Measurements from ENCODE around the gene CTDP1. TPM values are rescaled to one million over a fixed set of nuclear protein-coding genes. Genes with fewer than 3 reads are reported as not detected.

Gene CTDP1
- total and polyA plus RNA-seq, 7 experiments from 2014 or later: 11.6 to 75.3 (median 41.2) TPM

- Histone ChIP-seq H3K36me3 (ENCODE audit: control insufficient read depth in 2 of 3, insufficient read depth in 3 of 3, low read length in 3 of 3) (peaks cover 0 to 92% (median 18%) of the 10 kb centered on the region in 3 experiments), H3K9me3 (ENCODE audit: control insufficient read depth in 2 of 3, low read length in 3 of 3) (no peaks in the 10 kb centered on the region), H3K27ac (ENCODE audit: low read depth, low read length) (no peak overlapping the region), H3K4me1 (ENCODE audit: control insufficient read depth in 2 of 2, insufficient read depth in 2 of 2, low read length in 2 of 2) (no peaks in the 10 kb centered on the region), H3K27me3 (ENCODE audit: control insufficient read depth in 2 of 2, insufficient read depth in 2 of 2, low read length in 2 of 2) (no peaks in the 10 kb centered on the region), H3K4me3 (ENCODE audit: low read length) (no peak overlapping the region)
- Mint-ChIP-seq H3K9me3 (peaks cover 0 to 1% (median 0%) of the 10 kb centered on the region in 11 donors), H3K4me3 (no peak overlapping the region), H3K27ac (peak overlapping the region in 1 of 9 donors; percentile 69), H3K27me3 (no peaks in the 10 kb centered on the region), H3K4me1 (peaks cover 0 to 11% (median 3%) of the 10 kb centered on the region in 7 donors), H3K36me3 (peaks cover 15 to 76% (median 24%) of the 10 kb centered on the region in 5 donors)
- POLR2A ChIA-PET: no interaction called here
- DNase-seq (no peak), ATAC-seq (no peak)
- intact Hi-C loops (cut with micrococcal nuclease): no loop called here
- CTCF ChIA-PET: no interaction called here
Measured at GRCh38 chr18:79708412-79708811, 28.8 kb downstream of the CTDP1 start.

GRCh38 chr18:79712206-79712857 lies 32.7 kb downstream of the CTDP1 start:
- no peaks in the 10 kb centered on the region for H3K27me3 ChIP-seq (ENCODE audit: control insufficient read depth in 2 of 2, insufficient read depth in 2 of 2, low read length in 2 of 2)
- intact Hi-C loops (cut with micrococcal nuclease): no loop called here
- ChIA-PET POLR2A (no interaction called here), CTCF (no interaction called here)
- no peak overlapping the region for H3K4me3 Mint-ChIP-seq
- H3K9me3 Mint-ChIP-seq: peaks cover 0 to 1% (median 0%) of the 10 kb centered on the region in 11 donors
- no peaks in the 10 kb centered on the region for H3K4me1 ChIP-seq (ENCODE audit: control insufficient read depth in 2 of 2, insufficient read depth in 2 of 2, low read length in 2 of 2)
- peak overlapping the region in 1 of 9 donors; percentile 51 for H3K27ac Mint-ChIP-seq
- H3K4me1 Mint-ChIP-seq: peaks cover 0 to 14% (median 4%) of the 10 kb centered on the region in 7 donors
- DNase-seq (no peak), ATAC-seq (no peak)
- peaks cover 0 to 93% (median 9%) of the 10 kb centered on the region in 3 experiments for H3K36me3 ChIP-seq (ENCODE audit: control insufficient read depth in 2 of 3, insufficient read depth in 3 of 3, low read length in 3 of 3)
- peaks cover 15 to 58% (median 20%) of the 10 kb centered on the region in 5 donors for H3K36me3 Mint-ChIP-seq
- no peaks in the 10 kb centered on the region for H3K27me3 Mint-ChIP-seq
- no peaks in the 10 kb centered on the region for H3K9me3 ChIP-seq (ENCODE audit: control insufficient read depth in 2 of 3, low read length in 3 of 3)
- no peak overlapping the region for H3K27ac ChIP-seq (ENCODE audit: low read depth, low read length)
- H3K4me3 ChIP-seq (ENCODE audit: low read length): no peak overlapping the region

GRCh38 chr18:79713341-79713740 lies 33.7 kb downstream of the CTDP1 start:
- Histone ChIP-seq H3K27ac (ENCODE audit: low read depth, low read length) (no peak overlapping the region), H3K4me3 (ENCODE audit: low read length) (no peak overlapping the region), H3K9me3 (ENCODE audit: control insufficient read depth in 2 of 3, low read length in 3 of 3) (no peaks in the 10 kb centered on the region), H3K36me3 (ENCODE audit: control insufficient read depth in 2 of 3, insufficient read depth in 3 of 3, low read length in 3 of 3) (peaks cover 0 to 93% (median 11%) of the 10 kb centered on the region in 3 experiments), H3K4me1 (ENCODE audit: control insufficient read depth in 2 of 2, insufficient read depth in 2 of 2, low read length in 2 of 2) (no peaks in the 10 kb centered on the region), H3K27me3 (ENCODE audit: control insufficient read depth in 2 of 2, insufficient read depth in 2 of 2, low read length in 2 of 2) (no peaks in the 10 kb centered on the region)
- Mint-ChIP-seq H3K36me3 (peaks cover 12 to 53% (median 18%) of the 10 kb centered on the region in 5 donors), H3K4me1 (peaks cover 0 to 8% (median 2%) of the 10 kb centered on the region in 7 donors), H3K27ac (no peak overlapping the region), H3K9me3 (peaks cover 0 to 1% (median 0%) of the 10 kb centered on the region in 11 donors), H3K4me3 (no peak overlapping the region), H3K27me3 (no peaks in the 10 kb centered on the region)
- no peak for ATAC-seq
- DNase-seq: no peak
- intact Hi-C loops (cut with micrococcal nuclease): no loop called here
- ChIA-PET CTCF (no interaction called here), POLR2A (no interaction called here)

DNA sequence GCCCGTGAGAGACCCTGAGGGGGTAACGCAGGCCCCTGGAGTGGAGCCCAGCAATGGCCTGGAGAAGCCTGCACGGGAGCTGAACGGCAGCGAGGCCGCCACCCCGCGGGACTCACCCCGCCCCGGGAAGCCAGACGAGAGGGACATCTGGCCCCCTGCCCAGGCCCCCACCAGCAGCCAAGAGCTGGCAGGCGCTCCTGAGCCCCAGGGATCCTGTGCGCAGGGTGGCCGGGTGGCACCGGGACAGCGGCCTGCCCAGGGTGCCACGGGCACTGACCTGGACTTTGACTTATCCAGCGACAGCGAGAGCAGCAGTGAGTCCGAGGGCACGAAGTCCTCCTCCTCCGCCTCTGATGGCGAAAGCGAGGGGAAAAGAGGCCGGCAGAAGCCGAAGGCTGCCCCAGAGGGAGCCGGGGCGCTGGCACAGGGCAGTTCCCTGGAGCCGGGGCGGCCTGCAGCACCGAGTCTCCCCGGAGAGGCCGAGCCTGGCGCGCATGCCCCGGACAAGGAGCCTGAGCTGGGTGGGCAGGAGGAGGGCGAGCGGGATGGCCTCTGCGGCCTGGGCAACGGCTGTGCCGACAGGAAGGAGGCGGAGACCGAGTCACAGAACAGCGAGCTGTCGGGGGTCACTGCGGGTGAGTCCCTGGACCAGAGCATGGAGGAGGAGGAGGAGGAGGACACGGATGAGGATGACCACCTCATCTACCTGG lies 35.1 kb downstream of the CTDP1 start:
- CTCF ChIA-PET: no interaction called here
- DNase-seq (no peak), ATAC-seq (peak; percentile 18)
- H3K4me3 ChIP-seq (ENCODE audit: low read length): no peak overlapping the region
- no peak overlapping the region for H3K27ac ChIP-seq (ENCODE audit: low read depth, low read length)
- H3K27me3 ChIP-seq (ENCODE audit: control insufficient read depth in 2 of 2, insufficient read depth in 2 of 2, low read length in 2 of 2): no peaks in the 10 kb centered on the region
- no peak overlapping the region for H3K4me3 Mint-ChIP-seq
- POLR2A ChIA-PET: no interaction called here
- intact Hi-C loops (cut with micrococcal nuclease): no loop called here
- H3K27ac Mint-ChIP-seq: no peak overlapping the region
- no peaks in the 10 kb centered on the region for H3K4me1 ChIP-seq (ENCODE audit: control insufficient read depth in 2 of 2, insufficient read depth in 2 of 2, low read length in 2 of 2)
- no peaks in the 10 kb centered on the region for H3K27me3 Mint-ChIP-seq
- peaks cover 0 to 96% (median 11%) of the 10 kb centered on the region in 3 experiments for H3K36me3 ChIP-seq (ENCODE audit: control insufficient read depth in 2 of 3, insufficient read depth in 3 of 3, low read length in 3 of 3)
- peaks cover 20 to 62% (median 28%) of the 10 kb centered on the region in 5 donors for H3K36me3 Mint-ChIP-seq
- peaks cover 0 to 8% (median 2%) of the 10 kb centered on the region in 7 donors for H3K4me1 Mint-ChIP-seq
- no peaks in the 10 kb centered on the region for H3K9me3 ChIP-seq (ENCODE audit: control insufficient read depth in 2 of 3, low read length in 3 of 3)
- peaks cover 0 to 3% (median 0%) of the 10 kb centered on the region in 11 donors for H3K9me3 Mint-ChIP-seq

DNA sequence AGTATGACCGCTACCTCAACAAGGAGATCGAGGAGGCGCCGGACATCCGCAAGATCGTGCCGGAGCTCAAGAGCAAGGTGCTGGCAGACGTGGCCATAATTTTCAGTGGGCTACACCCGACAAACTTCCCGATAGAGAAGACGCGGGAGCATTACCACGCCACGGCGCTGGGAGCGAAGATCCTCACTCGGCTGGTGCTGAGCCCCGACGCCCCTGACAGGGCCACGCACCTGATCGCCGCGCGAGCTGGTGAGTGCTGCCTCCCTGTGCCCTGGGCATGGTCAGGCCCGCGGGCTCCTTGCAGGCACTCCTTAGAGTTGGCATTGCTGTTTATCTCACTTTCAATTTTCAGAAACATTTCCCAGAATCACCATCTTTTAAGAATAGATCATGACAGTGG lies 35.7 kb downstream of the CTDP1 start:
- Mint-ChIP-seq H3K27me3 (no peaks in the 10 kb centered on the region), H3K27ac (peak overlapping the region in 1 of 9 donors; percentile 71), H3K9me3 (peaks cover 0 to 4% (median 0%) of the 10 kb centered on the region in 11 donors), H3K4me1 (peaks cover 0 to 8% (median 2%) of the 10 kb centered on the region in 7 donors), H3K4me3 (peak overlapping the region in 1 of 10 donors; percentile 57), H3K36me3 (peaks cover 20 to 65% (median 32%) of the 10 kb centered on the region in 5 donors)
- no peaks in the 10 kb centered on the region for H3K9me3 ChIP-seq (ENCODE audit: control insufficient read depth in 2 of 3, low read length in 3 of 3)
- POLR2A ChIA-PET: no interaction called here
- no peak for DNase-seq
- no peak overlapping the region for H3K4me3 ChIP-seq (ENCODE audit: low read length)
- H3K4me1 ChIP-seq (ENCODE audit: control insufficient read depth in 2 of 2, insufficient read depth in 2 of 2, low read length in 2 of 2): no peaks in the 10 kb centered on the region
- H3K27me3 ChIP-seq (ENCODE audit: control insufficient read depth in 2 of 2, insufficient read depth in 2 of 2, low read length in 2 of 2): no peaks in the 10 kb centered on the region
- no peak overlapping the region for H3K27ac ChIP-seq (ENCODE audit: low read depth, low read length)
- intact Hi-C loops (cut with micrococcal nuclease): no loop called here
- CTCF ChIA-PET: no interaction called here
- peaks cover 0 to 96% (median 11%) of the 10 kb centered on the region in 3 experiments for H3K36me3 ChIP-seq (ENCODE audit: control insufficient read depth in 2 of 3, insufficient read depth in 3 of 3, low read length in 3 of 3)
- no peak for ATAC-seq

- no peaks in the 10 kb centered on the region for H3K27me3 ChIP-seq (ENCODE audit: control insufficient read depth in 2 of 2, insufficient read depth in 2 of 2, low read length in 2 of 2)
- ATAC-seq (peak; percentile 28), DNase-seq (no peak)
- no peak overlapping the region for H3K4me3 Mint-ChIP-seq
- H3K27me3 Mint-ChIP-seq: no peaks in the 10 kb centered on the region
- no peaks in the 10 kb centered on the region for H3K9me3 ChIP-seq (ENCODE audit: control insufficient read depth in 2 of 3, low read length in 3 of 3)
- H3K4me1 Mint-ChIP-seq: peaks cover 0 to 10% (median 2%) of the 10 kb centered on the region in 7 donors
- H3K27ac Mint-ChIP-seq: no peak overlapping the region
- H3K4me1 ChIP-seq (ENCODE audit: control insufficient read depth in 2 of 2, insufficient read depth in 2 of 2, low read length in 2 of 2): no peaks in the 10 kb centered on the region
- no peak overlapping the region for H3K27ac ChIP-seq (ENCODE audit: low read depth, low read length)
- intact Hi-C loops (cut with micrococcal nuclease): no loop called here
- peaks cover 0 to 7% (median 0%) of the 10 kb centered on the region in 11 donors for H3K9me3 Mint-ChIP-seq
- peaks cover 0 to 97% (median 11%) of the 10 kb centered on the region in 3 experiments for H3K36me3 ChIP-seq (ENCODE audit: control insufficient read depth in 2 of 3, insufficient read depth in 3 of 3, low read length in 3 of 3)
- ChIA-PET CTCF (interaction anchor here (0.7 kb wide), 1 partner anchor 47 kb away, joined by 3 read pairs; no protein-coding TSS in a partner anchor), POLR2A (no interaction called here)
- no peak overlapping the region for H3K4me3 ChIP-seq (ENCODE audit: low read length)
- peaks cover 20 to 66% (median 36%) of the 10 kb centered on the region in 5 donors for H3K36me3 Mint-ChIP-seq
Measured at GRCh38 chr18:79717059-79717458, 37.5 kb downstream of the CTDP1 start.

Data from naive thymus-derived CD4-positive, alpha-beta T cell (primary cell).